K562 (cell line): ENCODE results near the gene ITIH6.
"Not testable (repeated sequence)": the region's sequence is repeated elsewhere in the genome, so short reads cannot be mapped to it uniquely, and the experiment has no call there.

Source experiments
- JUN ChIP-seq, 2 experiments: sonication (generic) in 1 of 2; formaldehyde crosslinking in 1 of 2; IDR thresholded peaks; 2 replicates each; pipeline versions ENCODE4 v1.6.1 to v1.8.0; 2012 to 2022; ENCODE audit warnings: borderline replicate concordance in 2 of 2, mild to moderate bottlenecking in 2 of 2, improper control_type of control experiment in 1 of 2, low read depth in 1 of 2, low read length in 1 of 2, missing genetic modification reagents in 1 of 2
- MYC ChIP-seq, 2 experiments: fragments of 250-450 bp in 1 of 2; sonication (Bioruptor Pico) in 1 of 2; IDR thresholded peaks; 2 replicates each; pipeline versions ENCODE4 v1.5.1 to v1.6.1; 2012 to 2021; ENCODE audit warnings: low read depth in 2 of 2, borderline replicate concordance in 1 of 2, improper control_type of control experiment in 1 of 2, low read length in 1 of 2, mild to moderate bottlenecking in 1 of 2, moderate library complexity in 1 of 2
- POLR2AphosphoS5 ChIP-seq: IDR thresholded peaks from 2 replicates; pipeline ENCODE4 v1.6.1; 2011; ENCODE audit warnings: mild to moderate bottlenecking, low read depth, low read length, moderate library complexity; ENCODE audit not compliant: control insufficient read depth, insufficient read depth
- RBFOX2 ChIP-seq: fragments of 200-400 bp; formaldehyde crosslinking; IDR thresholded peaks from 2 replicates; pipeline ENCODE4 v1.6.1; 2017; ENCODE audit warnings: low read depth, mild to moderate bottlenecking, low read length, moderate library complexity
- SREBF2 ChIP-seq: sonication (generic); formaldehyde crosslinking; IDR thresholded peaks from 2 replicates; pipeline ENCODE4 v1.4.0; 2020; ENCODE audit warnings: mild to moderate bottlenecking, missing genetic modification reagents
- TCF7L2 ChIP-seq: fragments of 150-350 bp; IDR thresholded peaks from 2 replicates; pipeline ENCODE4 v1.6.1; 2016; ENCODE audit warnings: low read depth, mild to moderate bottlenecking, low read length, moderate library complexity
- TF ChIP-seq, protein P1 (sequence below): fragments of 250-450 bp; sonication (Bioruptor Pico); IDR thresholded peaks from 2 replicates; pipeline ENCODE4 v1.4.0; 2020; ENCODE audit warnings: mild to moderate bottlenecking, moderate library complexity

DNA sequence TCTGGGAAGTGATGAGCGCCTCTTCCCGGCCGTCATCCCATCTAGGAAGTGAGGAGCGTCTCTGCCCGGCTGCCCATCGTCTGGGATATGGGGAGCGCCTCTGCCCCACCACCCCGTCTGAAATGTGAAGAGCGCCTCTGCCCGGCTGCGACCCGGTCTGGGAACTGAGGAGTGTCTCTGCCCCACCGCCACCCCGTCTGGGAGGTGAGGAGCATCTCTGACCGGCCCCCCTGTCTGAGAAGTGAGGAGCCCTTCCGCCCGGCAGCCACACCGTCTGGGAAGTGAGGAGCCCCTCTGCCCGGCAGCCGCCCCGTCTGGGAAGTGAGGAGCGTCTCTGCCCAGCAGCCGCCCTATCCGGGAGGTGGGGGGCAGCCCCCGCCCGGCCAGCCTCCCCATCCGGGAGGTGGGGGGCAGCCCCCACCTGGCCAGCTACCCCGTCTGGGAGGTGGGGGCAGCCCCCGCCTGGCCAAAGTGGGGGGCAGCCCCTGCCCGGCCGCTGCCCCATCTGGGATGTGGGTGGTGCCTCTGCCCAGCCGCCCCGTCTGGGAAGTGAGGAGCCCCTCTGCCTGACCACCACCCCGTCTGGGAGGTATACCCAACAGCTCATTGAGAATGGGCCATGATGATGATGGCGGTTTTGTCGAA, 61.6 kb downstream of the ITIH6 start:
- TF ChIP-seq TCF7L2; SREBF2 (CRISPR knock-in tag); POLR2AphosphoS5; RBFOX2; JUN (IDR thresholded peaks at IDR 0.05; ENCODE audit: borderline replicate concordance, low read depth, low read length); JUN (CRISPR knock-in tag; IDR thresholded peaks at IDR 0.05; ENCODE audit: borderline replicate concordance); MYC (IDR thresholded peaks at IDR 0.05; ENCODE audit: low read depth, low read length); MYC (CRISPR knock-in tag; IDR thresholded peaks at IDR 0.05; ENCODE audit: borderline replicate concordance, low read depth): not testable (repeated sequence)
- TF ChIP-seq, protein P1, sequence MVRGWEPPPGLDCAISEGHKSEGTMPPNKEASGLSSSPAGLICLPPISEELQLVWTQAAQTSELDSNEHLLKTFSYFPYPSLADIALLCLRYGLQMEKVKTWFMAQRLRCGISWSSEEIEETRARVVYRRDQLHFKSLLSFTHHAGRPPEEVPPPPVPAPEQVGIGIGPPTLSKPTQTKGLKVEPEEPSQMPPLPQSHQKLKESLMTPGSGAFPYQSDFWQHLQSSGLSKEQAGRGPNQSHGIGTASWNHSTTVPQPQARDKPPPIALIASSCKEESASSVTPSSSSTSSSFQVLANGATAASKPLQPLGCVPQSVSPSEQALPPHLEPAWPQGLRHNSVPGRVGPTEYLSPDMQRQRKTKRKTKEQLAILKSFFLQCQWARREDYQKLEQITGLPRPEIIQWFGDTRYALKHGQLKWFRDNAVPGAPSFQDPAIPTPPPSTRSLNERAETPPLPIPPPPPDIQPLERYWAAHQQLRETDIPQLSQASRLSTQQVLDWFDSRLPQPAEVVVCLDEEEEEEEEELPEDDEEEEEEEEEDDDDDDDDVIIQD (CRISPR knock-in tag), result not testable (repeated sequence)
